ENCODE measurements around the gene INPP5D.

DNA sequence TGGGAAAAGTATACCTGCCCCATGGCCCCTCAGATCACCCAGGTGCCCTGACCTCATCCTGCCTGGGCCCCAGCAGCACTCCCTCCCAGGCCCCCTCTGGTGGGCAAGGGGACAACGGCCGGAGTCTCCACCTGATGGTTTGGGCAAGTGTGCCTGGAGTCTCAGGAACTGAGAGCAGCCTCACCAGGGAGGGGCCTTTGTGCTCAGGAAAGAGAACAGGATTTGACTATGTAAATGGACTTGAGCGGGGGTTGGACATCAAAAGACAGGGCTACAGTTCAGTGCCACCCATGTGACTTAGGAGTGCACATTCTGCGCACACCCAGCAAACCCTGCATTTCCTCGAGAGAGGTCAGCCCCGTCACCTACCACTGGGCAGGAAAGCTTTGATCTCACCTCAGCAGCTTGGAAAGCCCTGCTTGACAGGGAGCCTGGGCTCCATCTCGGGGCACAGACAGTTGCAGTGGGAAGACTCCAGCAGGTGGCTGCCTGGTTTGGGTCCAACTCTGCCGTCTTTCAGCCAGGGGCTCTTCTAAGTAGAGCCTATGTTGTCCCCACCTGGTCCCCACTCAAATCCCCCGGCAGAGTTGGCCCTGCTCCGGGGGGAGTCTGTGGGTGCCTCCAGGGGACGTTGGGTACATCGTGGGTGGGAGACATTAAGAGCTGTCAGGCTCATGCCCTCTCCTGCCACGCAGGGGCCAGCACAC is 3.3 kb downstream of the INPP5D start:
- TF ChIP-seq MYC (IDR thresholded peaks at IDR 0.05; ENCODE audit: low read depth, low read length) (no peak), POLR2AphosphoS5 (IDR thresholded peaks at IDR 0.05; ENCODE audit: insufficient read depth, low read depth, low read length) (no peak)
- TF ChIP-seq, protein P1, sequence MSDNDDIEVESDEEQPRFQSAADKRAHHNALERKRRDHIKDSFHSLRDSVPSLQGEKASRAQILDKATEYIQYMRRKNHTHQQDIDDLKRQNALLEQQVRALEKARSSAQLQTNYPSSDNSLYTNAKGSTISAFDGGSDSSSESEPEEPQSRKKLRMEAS (IDR thresholded peaks at IDR 0.05; ENCODE audit: insufficient read depth, insufficient read length) = no peak

All from endothelial cell of umbilical vein (primary cell).